PC-3 (cell line): ENCODE data around the gene KCNJ12.

Source experiments
- EZH2 ChIP-seq: fragments of 300-600 bp; sonication (generic); IDR thresholded peaks from one replicate; pipeline ENCODE4 v1.6.1; 2017; ENCODE audit warnings: antibody characterized with exemption, mild to moderate bottlenecking, low read length; ENCODE audit not compliant: unreplicated experiment
- EZH2phosphoT487 ChIP-seq: fragments of 300-600 bp; sonication (generic); IDR thresholded peaks from 2 replicates; pipeline ENCODE4 v1.6.1; 2018; ENCODE audit warnings: mild to moderate bottlenecking, antibody characterized with exemption, low read length, borderline replicate concordance
- TF ChIP-seq, protein P1 (sequence below): fragments of 300-600 bp; sonication (generic); conservative IDR thresholded peaks from 2 replicates; pipeline ENCODE4 v1.5.1; 2017; ENCODE audit warnings: antibody characterized with exemption, low read depth, mild to moderate bottlenecking, low read length

DNA sequence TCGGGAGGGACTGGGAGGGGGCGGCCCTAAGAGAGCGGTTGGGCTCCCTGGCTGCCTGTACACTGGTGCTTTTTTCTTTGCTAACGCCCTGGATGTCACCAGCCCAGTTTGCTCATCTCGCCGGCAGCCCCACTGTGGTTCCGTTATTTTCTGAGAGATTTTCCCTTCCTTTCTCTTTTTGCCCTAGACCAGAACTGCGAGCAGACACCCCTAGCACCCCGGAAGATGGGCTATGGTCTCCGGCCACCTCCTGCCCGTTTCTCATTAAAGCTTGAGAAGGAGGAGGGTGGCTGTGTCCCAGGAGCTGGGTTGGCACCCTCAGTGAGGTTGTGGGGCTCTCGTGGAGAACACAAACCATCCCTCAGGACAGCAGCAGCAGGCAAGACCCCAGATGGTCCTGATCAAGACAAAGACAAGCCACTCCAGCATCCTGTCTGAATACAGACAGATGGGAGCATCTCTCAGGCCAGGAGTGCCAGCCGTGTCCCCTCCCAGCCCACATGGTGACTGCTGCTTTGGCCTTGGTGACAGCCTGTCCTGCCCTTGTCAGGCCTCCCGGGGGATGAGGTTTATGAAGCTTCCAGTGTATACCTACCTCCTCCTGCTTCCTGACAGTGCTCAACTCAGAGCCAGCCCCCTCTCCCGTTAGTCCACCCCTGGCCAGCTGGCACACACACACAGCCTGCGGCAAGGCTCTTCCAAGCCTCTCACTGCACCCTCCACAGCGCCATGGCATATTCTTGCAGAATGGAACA lies 77.2 kb downstream of the KCNJ12 start:
- TF ChIP-seq, protein P1, sequence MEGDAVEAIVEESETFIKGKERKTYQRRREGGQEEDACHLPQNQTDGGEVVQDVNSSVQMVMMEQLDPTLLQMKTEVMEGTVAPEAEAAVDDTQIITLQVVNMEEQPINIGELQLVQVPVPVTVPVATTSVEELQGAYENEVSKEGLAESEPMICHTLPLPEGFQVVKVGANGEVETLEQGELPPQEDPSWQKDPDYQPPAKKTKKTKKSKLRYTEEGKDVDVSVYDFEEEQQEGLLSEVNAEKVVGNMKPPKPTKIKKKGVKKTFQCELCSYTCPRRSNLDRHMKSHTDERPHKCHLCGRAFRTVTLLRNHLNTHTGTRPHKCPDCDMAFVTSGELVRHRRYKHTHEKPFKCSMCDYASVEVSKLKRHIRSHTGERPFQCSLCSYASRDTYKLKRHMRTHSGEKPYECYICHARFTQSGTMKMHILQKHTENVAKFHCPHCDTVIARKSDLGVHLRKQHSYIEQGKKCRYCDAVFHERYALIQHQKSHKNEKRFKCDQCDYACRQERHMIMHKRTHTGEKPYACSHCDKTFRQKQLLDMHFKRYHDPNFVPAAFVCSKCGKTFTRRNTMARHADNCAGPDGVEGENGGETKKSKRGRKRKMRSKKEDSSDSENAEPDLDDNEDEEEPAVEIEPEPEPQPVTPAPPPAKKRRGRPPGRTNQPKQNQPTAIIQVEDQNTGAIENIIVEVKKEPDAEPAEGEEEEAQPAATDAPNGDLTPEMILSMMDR = no peak
- TF ChIP-seq EZH2 (no peak), EZH2phosphoT487 (no peak)
